ENCODE data around the gene GARIN1A. TPM values are rescaled to one million over a fixed set of nuclear protein-coding genes. Genes with fewer than 3 reads are reported as not detected.
"Not testable (repeated sequence)": the region's sequence is repeated elsewhere in the genome, so short reads cannot be mapped to it uniquely, and the experiment has no call there.

Gene GARIN1A
- total and polyA plus RNA-seq, 8 donors, result 0.50 to 1.8 (median 1.1) TPM; not detected in 1

- Histone ChIP-seq H3K27me3 (no peaks in the 10 kb centered on the region), H3K4me1 (no peaks in the 10 kb centered on the region), H3K27ac (no peak overlapping the region), H3K36me3 (peaks cover 0 to 27% (median 11%) of the 10 kb centered on the region in 4 donors), H3K4me3 (no peak overlapping the region), H3K9me3 (no peaks in the 10 kb centered on the region)
- 76 to 90% (median 82%) methylated on average over 5 to 6 of the region's 6 CpGs for WGBS, 5 donors
- TF ChIP-seq EP300 (IDR thresholded peaks at IDR 0.05) (no peak), POLR2AphosphoS5 (IDR thresholded peaks at IDR 0.05) (no peak), POLR2A (IDR thresholded peaks at IDR 0.05) (no peak), CTCF (IDR thresholded peaks at IDR 0.05) (no peak)
- intact Hi-C loops (cut with DNase I; ENCODE audit: low total_unique reads), result no loop called here
- no peak for DNase-seq
These were observed 7.8 kb downstream of the GARIN1A start for GRCh38 chr7:128679920-128680319.

- TF ChIP-seq EP300 (IDR thresholded peaks at IDR 0.05) (no peak), POLR2AphosphoS5 (IDR thresholded peaks at IDR 0.05) (no peak), CTCF (IDR thresholded peaks at IDR 0.05) (no peak), POLR2A (IDR thresholded peaks at IDR 0.05) (no peak)
- intact Hi-C loops (cut with DNase I; ENCODE audit: low total_unique reads), result no loop called here
- no peaks in the 10 kb centered on the region for H3K27me3 ChIP-seq
These were observed 9.9 kb downstream of the GARIN1A start for GRCh38 chr7:128681794-128682537.

DNA sequence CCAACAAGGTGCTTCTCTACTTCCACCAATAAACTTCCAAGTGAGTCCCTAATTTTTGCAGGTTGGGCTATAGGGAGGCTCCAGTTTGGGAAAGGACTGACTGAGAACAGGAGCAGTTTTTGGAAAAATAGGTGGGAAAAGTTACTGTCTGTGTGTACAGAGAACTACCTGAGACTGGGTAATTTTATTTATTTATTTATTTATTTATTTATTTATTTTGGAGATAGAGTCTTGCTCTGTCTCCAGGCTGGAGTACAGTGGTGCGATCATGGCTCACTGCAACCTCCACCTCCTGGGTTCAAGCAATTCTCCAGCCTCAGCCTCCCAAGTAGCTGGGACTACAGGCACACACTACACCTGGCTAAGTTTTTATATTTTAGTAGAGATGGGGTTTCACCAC lies 11.2 kb downstream of the GARIN1A start:
- H3K27ac ChIP-seq; H3K4me1 ChIP-seq; DNase-seq; H3K27me3 ChIP-seq; intact Hi-C loops (cut with DNase I; ENCODE audit: low total_unique reads); H3K4me3 ChIP-seq; H3K9me3 ChIP-seq: not testable (repeated sequence)
- peaks cover 0 to 51% (median 11%) of the 10 kb centered on the region in 4 donors for H3K36me3 ChIP-seq
- 92 to 100% (median 100%) methylated on average over 1 of the region's 1 CpG for WGBS, 5 donors

More at GRCh38 chr7:128681794-128682537, 9.9 kb downstream of the GARIN1A start:
- DNase-seq, result no peak
- H3K27ac ChIP-seq, result no peak overlapping the region
- no peaks in the 10 kb centered on the region for H3K4me1 ChIP-seq
- H3K36me3 ChIP-seq, result peaks cover 0 to 45% (median 11%) of the 10 kb centered on the region in 4 donors
- no peaks in the 10 kb centered on the region for H3K9me3 ChIP-seq
- H3K4me3 ChIP-seq, result no peak overlapping the region
- WGBS, 5 donors, result 68 to 86% (median 75%) methylated on average over 3 of the region's 3 CpGs

GRCh38 chr7:128683738-128684137 lies 11.6 kb downstream of the GARIN1A start:
- peaks cover 0 to 51% (median 11%) of the 10 kb centered on the region in 4 donors for H3K36me3 ChIP-seq
- DNase-seq; intact Hi-C loops (cut with DNase I; ENCODE audit: low total_unique reads); H3K4me3 ChIP-seq; H3K4me1 ChIP-seq; H3K27me3 ChIP-seq; H3K27ac ChIP-seq; H3K9me3 ChIP-seq: not testable (repeated sequence)
- 73 to 82% (median 77%) methylated on average over 4 of the region's 4 CpGs for WGBS, 5 donors

- no peaks in the 10 kb centered on the region for H3K4me1 ChIP-seq
- H3K27ac ChIP-seq, result no peak overlapping the region
- DNase-seq, result no peak
- H3K4me3 ChIP-seq, result no peak overlapping the region
- TF ChIP-seq POLR2A (IDR thresholded peaks at IDR 0.05), result no peak
- TF ChIP-seq CTCF (IDR thresholded peaks at IDR 0.05), result no peak
- no peak for TF ChIP-seq POLR2AphosphoS5 (IDR thresholded peaks at IDR 0.05)
- TF ChIP-seq EP300 (IDR thresholded peaks at IDR 0.05), result no peak
- H3K27me3 ChIP-seq, result no peaks in the 10 kb centered on the region
- intact Hi-C loops (cut with DNase I; ENCODE audit: low total_unique reads), result no loop called here
- H3K9me3 ChIP-seq, result no peaks in the 10 kb centered on the region
- H3K36me3 ChIP-seq, result peaks cover 0 to 39% (median 11%) of the 10 kb centered on the region in 4 donors
- WGBS, 5 donors, result 89 to 98% (median 96%) methylated on average over 3 of the region's 3 CpGs
These were observed 15.0 kb downstream of the GARIN1A start for GRCh38 chr7:128687131-128687530.

Data from stomach (tissue), 9 donors.